Right hindlimb (tissue), 1 donor: ENCODE data around the gene PATZ1.
"Not testable (repeated sequence)": the region's sequence is repeated elsewhere in the genome, so short reads cannot be mapped to it uniquely, and the experiment has no call there.

Experiments used
- DNase-seq: peaks from one replicate; pipeline ENCODE4 v3.0.0-alpha.2; 2018

The PATZ1 gene

DNA sequence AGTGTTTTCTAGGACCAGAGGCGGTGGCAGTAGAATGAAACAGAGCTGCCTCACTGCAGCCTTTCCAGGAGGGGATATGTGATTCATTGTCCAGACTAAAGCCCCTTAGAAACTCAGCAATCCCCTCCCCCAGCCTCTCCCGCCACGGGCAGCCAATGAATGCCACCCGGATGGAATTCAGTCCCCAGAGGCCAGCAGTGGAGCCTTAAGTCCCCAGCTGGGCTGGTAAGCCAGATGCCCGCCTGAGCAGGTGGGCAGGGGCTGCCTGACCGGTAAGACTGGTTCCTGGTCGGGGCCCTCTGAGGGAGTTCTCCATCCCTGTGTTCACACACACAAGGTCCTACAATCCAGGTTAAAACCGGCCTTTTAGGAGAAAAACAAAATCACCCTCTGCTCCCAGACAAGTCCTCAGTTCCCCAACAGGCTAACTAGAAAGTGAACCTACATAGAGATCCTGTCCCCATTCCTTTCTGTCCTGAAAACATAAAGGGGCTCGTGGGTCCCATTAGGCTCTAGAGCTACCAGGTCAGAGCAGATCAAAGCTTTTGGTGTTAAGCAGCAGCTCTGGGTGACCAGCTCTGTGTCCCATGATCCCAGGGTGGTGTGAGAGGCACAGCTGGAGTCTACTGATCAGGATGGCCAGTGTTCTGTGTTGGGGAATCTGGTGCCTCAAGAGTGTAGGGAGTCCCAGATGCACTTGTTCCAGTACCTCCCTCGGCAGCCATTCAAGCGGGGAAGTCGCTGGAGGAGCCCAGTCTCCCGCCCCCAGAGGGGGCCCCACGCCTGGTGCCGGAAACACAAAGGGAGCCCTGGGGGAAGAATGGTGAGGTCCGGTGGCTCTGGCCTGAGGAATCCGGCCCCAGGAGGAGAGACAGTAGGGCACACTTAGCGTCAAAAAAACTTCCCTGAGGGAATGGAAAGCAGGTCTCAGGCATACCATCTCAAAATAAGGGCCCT, 2.6 kb downstream of the PATZ1 start:
- DNase-seq: no peak

- no peak for DNase-seq
Observed at GRCh38 chr22:31342389-31343140, 3.6 kb downstream of the PATZ1 start.

GRCh38 chr22:31341386-31342088, 4.6 kb downstream of the PATZ1 start:
- no peak for DNase-seq

DNA sequence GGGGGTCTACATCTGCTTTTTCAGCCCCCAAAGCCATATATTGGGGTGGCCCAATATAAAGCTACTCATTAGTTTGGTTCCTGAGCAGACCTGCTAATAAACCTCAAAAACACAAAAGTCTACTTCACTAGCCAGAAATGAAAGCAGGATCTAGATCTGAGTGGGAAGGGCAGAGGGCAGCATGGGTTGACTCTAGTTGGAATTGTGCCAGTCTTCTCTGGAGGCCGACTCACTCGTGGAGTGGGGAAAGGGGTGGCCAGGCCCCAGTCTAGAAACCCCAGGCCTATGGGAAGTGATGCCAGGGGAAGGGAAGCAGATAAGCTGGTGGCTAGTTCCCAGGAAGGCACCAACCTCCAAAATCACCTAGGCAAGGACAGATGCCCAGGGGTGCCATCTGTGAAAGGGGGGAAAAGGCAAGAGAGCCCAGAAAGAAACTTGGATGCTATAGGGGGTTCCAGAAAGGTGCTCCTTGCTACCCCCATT, 5.3 kb downstream of the PATZ1 start:
- DNase-seq: no peak

DNA sequence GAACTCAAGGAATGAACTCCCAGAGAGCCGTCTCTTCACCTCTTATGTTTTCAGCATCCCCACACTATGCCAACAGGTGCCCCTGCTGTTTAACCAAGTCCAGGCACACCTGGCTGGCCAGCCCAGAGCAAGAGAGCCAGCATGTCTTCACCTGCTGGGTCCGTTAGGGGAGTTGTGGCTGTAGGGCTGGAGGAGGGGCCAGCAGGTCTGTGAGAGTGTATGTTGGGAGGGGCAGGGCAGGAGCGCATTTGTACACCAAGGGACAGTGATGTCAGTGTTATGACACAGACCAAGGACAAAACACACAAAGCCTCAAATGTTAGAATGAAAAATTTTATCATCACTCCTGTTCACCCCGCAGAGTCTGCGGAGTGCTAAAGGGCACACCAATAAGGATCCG, 5.8 kb downstream of the PATZ1 start:
- DNase-seq: no peak

GRCh38 chr22:31339148-31339832, 6.9 kb downstream of the PATZ1 start:
- no peak for DNase-seq

DNA sequence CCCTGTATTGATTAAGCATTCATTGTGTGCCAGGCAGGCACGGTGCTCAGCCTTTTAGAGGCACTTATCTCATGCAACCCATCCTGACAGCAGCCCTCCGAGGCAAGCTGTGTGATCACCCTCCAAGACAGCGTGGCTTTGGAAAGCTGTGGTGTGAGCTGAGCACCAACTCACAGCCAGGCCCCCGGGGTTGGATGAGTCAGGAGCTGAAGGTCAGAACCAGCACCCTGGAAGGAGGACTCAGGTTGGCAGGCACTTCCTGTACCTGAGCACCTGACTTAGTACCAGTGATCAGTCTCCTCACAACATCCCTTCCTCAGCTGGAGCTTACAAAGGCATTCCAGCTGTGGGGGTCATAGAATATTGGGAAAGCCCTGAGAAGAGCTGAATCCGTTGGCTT, 9.0 kb downstream of the PATZ1 start:
- DNase-seq: no peak

DNA sequence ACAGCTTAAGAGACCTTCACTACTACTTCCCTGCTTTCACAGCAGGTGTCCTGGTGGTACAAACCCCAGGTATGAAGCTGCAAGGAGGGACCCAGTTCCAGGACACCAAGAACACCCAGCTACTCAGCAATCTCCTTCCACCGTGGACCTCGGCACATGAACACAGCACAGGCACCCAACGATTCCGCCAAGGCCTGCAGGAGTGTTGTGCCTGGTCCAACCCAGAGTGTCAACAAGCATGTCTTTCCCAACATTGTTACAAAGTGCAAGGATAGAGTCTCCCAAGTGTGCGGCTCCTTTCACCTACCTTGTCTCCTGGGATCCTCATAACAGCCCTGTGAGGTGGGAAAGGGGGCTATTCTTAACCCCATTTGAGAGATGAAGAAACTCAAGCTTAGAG, 11.8 kb downstream of the PATZ1 start:
- DNase-seq: no peak

DNA sequence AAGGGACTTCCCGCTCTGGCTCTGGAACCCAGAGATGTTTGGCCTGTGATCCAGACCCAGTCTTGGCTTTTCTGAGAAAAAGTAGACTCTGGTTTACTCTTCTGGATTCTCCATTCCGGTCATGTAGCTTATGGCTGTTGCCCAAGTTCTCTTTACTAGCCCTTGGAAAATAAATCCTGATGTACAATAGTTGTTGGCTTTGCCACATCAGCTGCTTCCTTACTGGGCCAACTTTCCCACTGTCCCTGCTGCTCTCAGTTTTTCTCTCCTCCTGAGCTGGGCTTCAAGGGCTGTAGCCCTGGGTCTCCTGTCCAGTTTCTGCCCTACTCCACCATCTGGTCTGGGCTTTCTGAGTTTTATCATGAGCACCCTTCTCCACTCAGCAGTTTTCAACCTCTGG, 12.5 kb downstream of the PATZ1 start:
- DNase-seq: no peak

GRCh38 chr22:31332886-31333285, 13.3 kb downstream of the PATZ1 start:
- DNase-seq: no peak

GRCh38 chr22:31332010-31332409, 14.1 kb downstream of the PATZ1 start:
- DNase-seq: no peak

- no peak for DNase-seq
Observed at GRCh38 chr22:31329453-31330215, 16.5 kb downstream of the PATZ1 start.

- no peak for DNase-seq
Observed at GRCh38 chr22:31329029-31329428, 17.1 kb downstream of the PATZ1 start.

GRCh38 chr22:31328544-31328960, 17.6 kb downstream of the PATZ1 start:
- DNase-seq: no peak

- DNase-seq: no peak
Observed at GRCh38 chr22:31327806-31328543, 18.2 kb downstream of the PATZ1 start.

DNA sequence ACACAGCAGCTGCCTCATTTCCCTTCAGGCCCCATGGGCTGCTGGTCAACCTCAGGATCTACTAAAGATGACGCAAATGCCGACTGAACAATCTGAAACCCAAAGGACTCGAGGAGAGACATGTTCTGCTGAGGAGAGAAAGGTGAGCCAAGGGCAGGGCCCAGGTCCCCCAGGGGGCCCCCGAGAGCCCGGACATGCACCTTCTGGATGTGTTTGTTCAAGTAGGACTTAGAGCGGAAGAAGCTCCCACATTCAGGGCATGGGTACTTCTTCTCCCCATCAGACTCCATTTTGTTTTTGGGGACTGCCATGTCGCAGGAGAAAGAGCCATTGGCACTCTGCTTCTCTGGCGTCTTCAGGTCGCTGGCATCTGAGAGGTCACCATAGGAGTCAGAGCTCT, 19.3 kb downstream of the PATZ1 start:
- no peak for DNase-seq

GRCh38 chr22:31323578-31324550, 22.3 kb downstream of the PATZ1 start:
- DNase-seq: no peak

DNA sequence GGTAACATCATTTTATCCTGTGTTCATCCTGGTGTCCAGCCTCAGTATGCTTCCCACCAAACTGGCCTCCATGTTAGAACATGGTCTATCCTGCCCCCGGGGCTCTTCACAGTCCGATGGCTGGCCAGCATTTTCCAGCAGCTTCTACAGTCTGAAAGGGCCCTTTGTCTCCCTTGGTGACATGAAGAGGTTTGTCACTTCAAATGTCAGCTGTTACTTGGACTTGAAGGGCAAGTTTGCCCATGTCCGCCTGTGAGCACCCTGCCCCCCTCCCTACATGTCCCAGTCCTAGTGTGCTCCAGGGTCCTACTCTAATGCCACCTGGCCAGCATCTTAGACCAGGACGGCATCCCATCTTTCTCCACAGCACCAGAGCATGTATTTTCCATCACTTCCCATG, 24.7 kb downstream of the PATZ1 start:
- DNase-seq: no peak

DNA sequence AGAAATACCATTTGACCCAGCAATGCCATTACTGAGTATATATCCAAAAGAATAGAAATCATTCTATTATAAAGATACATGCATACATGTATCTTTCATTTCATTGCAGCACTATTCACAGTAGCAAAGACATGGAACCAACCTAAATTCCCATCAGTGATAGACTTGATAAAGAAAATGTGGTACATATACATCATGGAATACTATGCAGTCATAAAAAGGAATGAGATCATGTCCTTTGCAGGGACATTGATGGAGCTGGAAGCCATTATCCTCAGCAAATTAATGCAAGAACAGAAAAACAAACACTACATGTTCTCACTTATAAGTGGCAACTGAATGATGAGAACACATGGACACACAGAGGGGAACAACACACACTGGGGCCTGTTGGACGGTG, 31.9 kb downstream of the PATZ1 start:
- DNase-seq: not testable (repeated sequence)
